ENCODE data around the gene TBXA2R. TPM values are rescaled to one million over a fixed set of nuclear protein-coding genes. Genes with fewer than 3 reads are reported as not detected.
A peak's percentile ranks its signal among the peaks of the same experiment; 100 is the strongest.

The TBXA2R gene
- total and polyA plus RNA-seq, 2 experiments from 2014 or later, result 0.42 to 0.73 TPM

- peaks cover 35% of the 10 kb centered on the region for H3K27me3 Mint-ChIP-seq (ENCODE audit: insufficient read depth, low read depth, poor library complexity)
- no peaks in the 10 kb centered on the region for H3K79me2 ChIP-seq (replicated peaks; ENCODE audit: insufficient read depth)
- H3K4me1 ChIP-seq (ENCODE audit: insufficient read depth), result peaks cover 12% of the 10 kb centered on the region
- peaks cover 35% of the 10 kb centered on the region for H3K27me3 ChIP-seq (ENCODE audit: insufficient read depth)
- no peaks in the 10 kb centered on the region for H3K9me2 ChIP-seq (ENCODE audit: insufficient read depth)
- H3K4me3 Mint-ChIP-seq, result no peak overlapping the region; the same call in 2 of the 3 replicates
- H4K20me1 ChIP-seq (replicated peaks; ENCODE audit: insufficient read depth), result no peaks in the 10 kb centered on the region
- peaks cover 3% of the 10 kb centered on the region for H3K36me3 Mint-ChIP-seq (ENCODE audit: low read depth)
- H3K36me3 ChIP-seq (ENCODE audit: insufficient read depth), result no peaks in the 10 kb centered on the region
- H3F3A ChIP-seq (replicated peaks; ENCODE audit: low read depth), result peaks cover 5% of the 10 kb centered on the region; the same call in 1 of the 2 replicates
- H3K4me1 Mint-ChIP-seq, result peaks cover 3% of the 10 kb centered on the region
- TF ChIP-seq ZNF331 (CRISPR knock-in tag; IDR thresholded peaks at IDR 0.05; ENCODE audit: low read depth), result no peak
- no peak for TF ChIP-seq ZNF114 (CRISPR knock-in tag; IDR thresholded peaks at IDR 0.05)
- TF ChIP-seq NANOG (IDR thresholded peaks at IDR 0.05; ENCODE audit: borderline replicate concordance), result no peak
- no peak for TF ChIP-seq EZH2 (IDR thresholded peaks at IDR 0.05; ENCODE audit: low read depth, unreplicated experiment)
- no peak for TF ChIP-seq CREB1 (CRISPR knock-in tag; IDR thresholded peaks at IDR 0.05; ENCODE audit: low read depth)
- no peak for TF ChIP-seq REST (IDR thresholded peaks at IDR 0.05; ENCODE audit: unreplicated experiment)
- no peak for TF ChIP-seq JUNB (IDR thresholded peaks at IDR 0.05; ENCODE audit: unreplicated experiment)
- no peak overlapping the region for H3K4me3 ChIP-seq
- no peak for ATAC-seq
- no peak for DNase-seq (ENCODE audit: low spot score)
- H3K9me3 Mint-ChIP-seq, result no peaks in the 10 kb centered on the region
- no peak overlapping the region for H3K4me2 ChIP-seq
- no peak overlapping the region for H3K27ac ChIP-seq (ENCODE audit: low read depth)
- H2AFZ ChIP-seq, result no peak overlapping the region
- no peak overlapping the region for H3K27ac Mint-ChIP-seq
These were observed 26.3 kb downstream of the TBXA2R start for GRCh38 chr19:3580156-3580934.

- Histone ChIP-seq H3K79me2 (replicated peaks; ENCODE audit: insufficient read depth) (no peaks in the 10 kb centered on the region), H3F3A (replicated peaks; ENCODE audit: low read depth) (peaks cover 11% of the 10 kb centered on the region), H3K9me2 (ENCODE audit: insufficient read depth) (no peaks in the 10 kb centered on the region), H3K4me1 (ENCODE audit: insufficient read depth) (peaks cover 12% of the 10 kb centered on the region), H2AFZ (no peak overlapping the region), H4K20me1 (replicated peaks; ENCODE audit: insufficient read depth) (peaks cover 6% of the 10 kb centered on the region; the same call in 1 of the 2 replicates), H3K27me3 (ENCODE audit: insufficient read depth) (peaks cover 16% of the 10 kb centered on the region; the same call in 1 of the 2 replicates), H3K4me2 (peak overlapping the region; percentile 80), H3K4me3 (peak overlapping the region; percentile 59), H3K27ac (ENCODE audit: low read depth) (no peak overlapping the region), H3K36me3 (ENCODE audit: insufficient read depth) (no peaks in the 10 kb centered on the region)
- Mint-ChIP-seq H3K27ac (no peak overlapping the region), H3K9me3 (no peaks in the 10 kb centered on the region), H3K36me3 (ENCODE audit: low read depth) (peaks cover 9% of the 10 kb centered on the region), H3K4me1 (peaks cover 9% of the 10 kb centered on the region), H3K27me3 (ENCODE audit: insufficient read depth, low read depth, poor library complexity) (peaks cover 39% of the 10 kb centered on the region), H3K4me3 (peak overlapping the region; percentile 79)
- DNase-seq (ENCODE audit: low spot score), result no peak
- peak; percentile 1; the same call in 2 of the 3 replicates for ATAC-seq
- TF ChIP-seq ZNF331 (CRISPR knock-in tag; IDR thresholded peaks at IDR 0.05; ENCODE audit: low read depth) (no peak), ZNF114 (CRISPR knock-in tag; IDR thresholded peaks at IDR 0.05) (no peak), ETS1 (IDR thresholded peaks at IDR 0.05) (no peak), EZH2phosphoT487 (IDR thresholded peaks at IDR 0.05; ENCODE audit: unreplicated experiment) (no peak), EZH2 (IDR thresholded peaks at IDR 0.05; ENCODE audit: low read depth, unreplicated experiment) (no peak), ZNF462 (CRISPR knock-in tag; IDR thresholded peaks at IDR 0.05) (no peak)
These were observed 28.3 kb downstream of the TBXA2R start for GRCh38 chr19:3578390-3578789.

Measured in GM23338 (cell line).